HG03159 (cell line): ENCODE results near the gene ARL4D.
"Not testable (repeated sequence)": the region's sequence is repeated elsewhere in the genome, so short reads cannot be mapped to it uniquely, and the experiment has no call there.

Experiments
- ATAC-seq: cut with Tn5 transposase; IDR thresholded peaks from one replicate; pipeline ENCODE4 v1.9.1; 2021; ENCODE audit warnings: mild to moderate bottlenecking, moderate library complexity; ENCODE audit not compliant: unreplicated experiment

The ARL4D gene

GRCh38 chr17:43368740-43369506 lies 29.9 kb upstream of the ARL4D start:
- ATAC-seq: no peak

DNA sequence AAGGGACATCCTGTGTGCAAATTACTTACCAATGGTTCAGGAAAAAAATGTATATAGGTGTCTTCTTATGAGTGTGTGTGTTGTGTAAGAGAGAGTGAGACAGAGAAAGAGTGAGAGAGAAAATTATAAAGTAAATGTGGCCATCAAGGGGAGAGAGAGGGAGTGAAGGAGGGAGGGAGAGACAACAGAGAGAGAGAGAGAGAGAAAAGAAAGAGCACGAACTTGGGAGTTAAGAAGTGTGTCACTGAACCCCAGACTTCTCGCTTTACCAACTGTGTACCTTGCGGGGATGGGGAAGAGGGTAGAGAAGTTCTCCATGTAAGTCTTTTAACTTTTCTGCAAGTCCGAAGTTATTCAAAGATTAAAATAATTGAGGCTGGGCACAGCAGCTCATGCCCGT lies 28.8 kb upstream of the ARL4D start:
- no peak for ATAC-seq

- ATAC-seq: no peak
Measured at GRCh38 chr17:43371227-43371821, 27.5 kb upstream of the ARL4D start.

DNA sequence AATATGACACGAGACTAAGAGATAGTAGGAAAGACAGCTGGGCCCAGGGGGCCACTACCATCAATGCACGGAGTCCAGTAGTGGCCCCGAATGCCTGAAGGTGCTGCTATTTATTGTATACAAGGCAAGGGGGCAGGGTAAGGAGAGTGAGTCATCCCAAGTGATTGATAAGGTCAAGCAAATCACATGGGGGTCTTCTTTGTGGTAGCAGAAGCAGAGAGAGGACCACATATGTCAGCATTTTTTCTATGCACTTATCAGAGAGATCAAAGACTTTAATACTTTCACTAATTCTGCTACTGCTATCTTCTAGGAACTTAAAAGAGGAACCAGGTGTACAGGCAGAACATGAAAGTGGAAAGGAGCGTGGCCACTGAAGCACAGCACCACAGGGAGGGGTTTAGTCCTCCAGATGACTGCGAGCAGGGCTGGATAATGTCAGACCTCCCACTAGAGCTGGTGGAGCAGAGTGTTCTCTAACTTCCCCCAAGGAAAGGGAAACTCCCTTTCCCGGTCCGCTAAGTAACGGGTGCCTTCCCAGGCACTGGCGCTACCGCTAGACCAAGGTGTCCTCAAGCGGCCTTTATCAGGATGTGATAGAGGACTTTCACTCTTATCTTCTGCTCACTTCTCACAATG lies 26.4 kb upstream of the ARL4D start:
- peak; percentile 47 for ATAC-seq

DNA sequence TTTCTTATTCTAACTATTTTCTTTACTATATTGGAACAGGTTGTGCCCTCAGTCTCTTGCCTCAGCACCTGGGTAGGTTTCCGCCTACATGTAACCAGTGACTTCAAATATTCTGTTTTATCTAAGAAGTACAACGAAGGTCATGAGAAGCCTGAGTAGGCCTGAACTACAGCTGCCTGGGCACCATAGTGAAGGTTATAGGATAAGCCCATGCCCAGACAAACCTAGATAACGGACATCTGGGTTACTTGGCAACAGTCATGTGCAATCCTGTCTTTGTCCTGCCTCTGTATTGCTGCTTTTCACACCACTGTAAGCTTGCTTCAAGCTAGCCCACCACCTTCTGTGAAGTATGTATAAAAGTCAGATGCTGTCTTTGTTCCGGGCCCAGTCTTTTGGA lies 25.4 kb upstream of the ARL4D start:
- ATAC-seq: no peak

DNA sequence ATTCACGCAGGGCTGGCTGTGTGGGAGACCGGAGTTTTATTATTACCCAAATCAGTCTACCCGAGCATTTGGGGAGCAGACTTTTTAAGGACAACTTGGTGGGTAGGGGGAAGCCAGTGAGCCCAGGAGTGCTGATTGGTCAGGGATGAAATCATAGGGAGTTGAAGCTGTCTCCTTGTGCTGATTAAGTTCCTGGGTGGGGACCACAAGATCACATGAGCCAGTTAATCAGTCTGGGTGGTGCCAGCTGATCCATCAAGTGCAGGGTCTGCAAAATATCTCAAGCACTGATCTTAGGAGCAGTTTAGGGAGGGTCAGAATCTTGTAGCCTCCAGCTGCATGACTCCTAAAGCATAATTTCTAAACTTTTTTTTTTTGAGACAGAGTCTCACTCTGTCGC lies 22.9 kb upstream of the ARL4D start:
- ATAC-seq: not testable (repeated sequence)

DNA sequence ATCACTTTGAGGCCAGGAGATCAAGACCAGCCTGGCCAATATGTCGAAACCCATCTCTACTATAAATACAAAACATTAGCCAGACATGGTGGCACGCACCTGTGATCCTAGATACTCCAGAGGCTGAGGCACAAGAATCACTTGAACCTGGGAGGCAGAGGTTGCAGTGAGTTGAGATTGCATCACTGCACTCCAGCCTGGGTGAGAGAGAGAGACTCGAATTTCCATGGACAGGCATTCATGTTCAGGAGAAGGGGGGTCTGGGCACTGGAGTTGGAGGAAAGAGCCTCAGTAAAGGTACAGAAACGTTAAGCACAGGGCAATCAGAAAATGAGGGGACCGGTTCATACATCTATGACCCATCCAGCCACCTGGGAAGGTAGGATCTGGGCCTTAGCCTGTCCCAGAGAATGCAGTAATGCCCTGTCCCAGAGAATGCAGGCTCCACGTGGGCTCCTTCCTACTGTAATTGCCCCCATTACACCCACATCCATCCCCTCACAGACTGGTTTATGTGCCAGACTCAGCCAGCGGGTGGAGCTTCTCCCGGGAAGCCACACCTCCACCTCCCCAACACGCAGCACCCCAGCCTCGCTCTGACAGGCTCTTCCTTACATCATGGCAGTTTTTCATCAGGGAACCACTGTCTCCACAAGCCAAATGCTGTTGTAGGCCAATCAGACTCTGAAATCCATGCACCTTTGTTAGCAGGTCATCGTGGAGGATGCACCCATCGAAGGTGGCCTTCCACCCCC lies 21.6 kb upstream of the ARL4D start:
- ATAC-seq: no peak

DNA sequence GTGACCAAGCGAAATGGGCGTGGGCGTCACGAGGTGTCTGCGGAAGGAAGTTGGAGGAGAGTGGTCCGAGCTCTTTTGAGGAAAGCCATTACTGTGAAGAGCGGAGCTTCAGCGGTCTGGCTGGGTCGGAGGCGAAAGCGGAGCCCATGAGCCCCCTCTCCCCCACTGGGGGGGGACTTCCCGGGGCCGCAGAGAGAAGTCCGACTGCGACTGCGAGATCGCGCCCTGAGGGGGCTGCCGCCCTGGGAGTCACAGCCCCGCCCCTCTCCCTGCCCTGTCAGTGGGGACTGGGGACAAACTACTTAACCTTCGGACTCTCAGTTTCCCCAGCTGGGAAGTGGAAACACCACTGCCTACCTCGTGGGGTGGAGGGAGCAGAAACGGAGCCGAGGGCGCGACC lies 20.0 kb upstream of the ARL4D start:
- no peak for ATAC-seq

DNA sequence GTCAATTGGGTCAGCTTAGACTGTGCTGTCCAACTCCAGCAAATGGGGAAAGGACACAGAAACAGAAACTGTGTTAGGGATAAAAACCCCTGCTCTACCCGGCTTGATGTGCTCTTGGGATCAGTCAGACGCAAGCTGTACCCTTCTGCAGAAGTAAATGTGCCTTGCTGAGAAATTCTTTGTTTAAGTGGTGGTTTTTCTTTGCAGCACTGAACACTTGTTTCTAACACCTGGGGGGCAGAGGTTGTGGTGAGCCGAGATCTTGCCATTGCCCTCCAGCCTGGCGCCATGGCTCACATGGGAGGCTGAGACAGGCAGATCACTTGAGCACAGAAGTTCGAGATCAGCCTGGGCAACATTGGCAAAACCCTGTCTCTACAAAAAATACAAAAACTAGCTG lies 18.5 kb upstream of the ARL4D start:
- ATAC-seq: no peak

DNA sequence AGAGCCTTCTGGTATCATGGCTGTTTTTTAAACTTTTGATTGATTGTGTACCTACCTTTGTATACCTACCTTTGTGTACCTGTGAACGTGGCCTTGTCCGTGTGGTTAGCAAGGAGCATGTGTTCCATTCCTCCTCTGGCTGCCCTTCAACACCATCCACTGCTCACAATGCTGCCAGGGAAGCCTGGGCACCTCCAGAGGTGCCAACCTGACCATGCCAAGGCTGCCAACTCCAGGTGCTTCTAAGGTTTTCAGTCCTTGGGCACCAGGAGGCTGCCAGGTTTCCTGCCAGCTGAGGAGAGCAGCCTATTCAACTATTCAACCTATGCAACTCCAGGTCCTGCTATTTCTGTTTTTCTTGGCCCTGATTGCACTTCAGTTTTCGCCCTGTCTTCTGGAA lies 17.6 kb upstream of the ARL4D start:
- ATAC-seq: no peak

DNA sequence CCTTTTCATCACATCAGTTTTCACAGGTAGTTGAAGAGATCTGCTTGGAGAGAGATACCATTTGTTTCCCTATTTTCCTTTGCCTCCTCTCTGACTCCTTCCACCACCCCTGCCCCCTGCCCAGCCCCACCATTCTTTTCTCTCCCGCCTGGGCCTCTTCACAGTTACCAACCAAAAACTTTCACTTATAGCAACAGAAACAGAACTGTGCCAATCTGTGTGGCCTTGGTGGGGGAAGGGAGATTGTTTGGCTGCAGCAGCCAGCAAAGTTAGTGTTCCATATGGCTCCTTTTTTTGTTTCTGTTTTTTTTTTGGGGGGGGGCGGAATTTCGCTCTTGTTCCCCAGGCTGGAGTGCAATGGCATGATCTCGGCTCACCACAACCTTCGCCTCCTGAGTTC lies 17.2 kb upstream of the ARL4D start:
- ATAC-seq: no peak

DNA sequence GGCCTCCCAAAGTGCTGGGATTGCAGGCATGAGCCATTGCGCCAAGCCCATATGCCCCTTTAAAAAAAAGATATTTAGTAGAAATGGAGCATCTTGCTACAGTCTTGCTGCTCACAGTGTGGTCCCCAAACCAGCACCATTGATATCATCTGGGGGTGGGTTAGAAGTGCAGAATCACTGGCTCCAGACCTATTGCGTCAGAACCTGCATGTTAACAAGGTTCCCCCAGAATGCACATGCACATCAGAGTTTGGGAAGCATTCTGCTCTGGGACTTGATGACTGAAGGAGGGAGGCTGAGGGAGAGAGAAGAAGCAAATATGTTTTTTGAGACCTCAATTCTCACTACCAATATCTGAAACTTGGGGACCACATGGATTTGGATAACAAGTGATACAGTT lies 16.0 kb upstream of the ARL4D start:
- no peak for ATAC-seq

- no peak for ATAC-seq
Measured at GRCh38 chr17:43383372-43383771, 15.4 kb upstream of the ARL4D start.

GRCh38 chr17:43383826-43384475 lies 14.8 kb upstream of the ARL4D start:
- ATAC-seq: no peak

DNA sequence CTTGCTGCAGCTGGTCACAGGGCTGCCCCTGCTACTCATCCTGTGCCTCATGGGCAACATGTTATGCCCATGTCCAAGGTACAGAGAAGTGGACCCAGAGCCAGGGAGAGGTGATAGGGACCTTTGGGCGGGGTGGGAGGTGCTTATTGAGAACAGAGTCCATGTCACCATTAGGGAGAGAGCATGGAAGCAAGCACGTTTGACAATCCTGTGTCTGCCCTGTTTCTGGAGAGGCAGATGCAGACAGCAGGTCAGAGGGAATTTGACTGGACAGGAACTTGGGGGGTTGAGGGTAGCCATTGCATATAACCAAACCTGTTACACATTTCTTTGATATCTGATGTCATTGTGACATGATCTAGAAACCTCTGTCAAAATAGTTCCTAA lies 14.3 kb upstream of the ARL4D start:
- ATAC-seq: no peak

DNA sequence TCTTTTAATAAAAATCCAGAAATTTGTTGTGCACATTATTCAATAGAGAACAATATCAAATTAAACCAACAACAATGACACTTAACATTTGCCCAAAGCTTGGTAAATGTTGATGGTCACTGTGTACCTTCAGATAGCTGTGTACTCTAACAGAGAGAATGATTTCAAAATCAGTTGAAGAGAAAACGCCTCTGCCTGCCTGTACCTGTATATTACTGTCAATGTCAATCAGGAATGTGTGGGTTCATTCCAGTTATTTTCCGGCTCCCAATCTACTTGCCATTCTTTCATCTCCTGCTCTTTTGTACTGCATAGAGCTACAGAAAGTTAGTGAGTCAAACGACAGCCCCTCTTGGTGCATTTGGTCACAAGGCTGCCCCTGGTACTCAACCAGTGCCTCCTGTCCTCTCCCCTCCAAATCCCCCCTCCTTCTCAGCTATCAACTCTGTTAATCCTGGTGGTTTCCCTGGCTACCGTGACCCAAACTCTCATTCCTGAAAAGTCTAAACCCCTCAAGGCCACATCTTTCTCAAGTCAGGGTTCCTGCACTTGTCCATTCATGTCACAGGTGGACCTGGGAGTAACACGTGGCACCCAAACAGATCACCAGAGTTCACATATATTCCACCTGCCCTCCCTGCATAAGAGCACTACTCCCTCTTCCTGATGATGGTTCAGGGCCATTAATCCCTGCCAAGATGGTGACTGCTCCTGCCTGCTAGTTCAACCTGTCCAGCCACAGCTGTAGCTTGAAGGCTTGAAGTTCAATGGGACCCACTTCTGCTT lies 13.6 kb upstream of the ARL4D start:
- no peak for ATAC-seq

- ATAC-seq: peak; percentile 64
Measured at GRCh38 chr17:43388359-43389045, 10.3 kb upstream of the ARL4D start.

DNA sequence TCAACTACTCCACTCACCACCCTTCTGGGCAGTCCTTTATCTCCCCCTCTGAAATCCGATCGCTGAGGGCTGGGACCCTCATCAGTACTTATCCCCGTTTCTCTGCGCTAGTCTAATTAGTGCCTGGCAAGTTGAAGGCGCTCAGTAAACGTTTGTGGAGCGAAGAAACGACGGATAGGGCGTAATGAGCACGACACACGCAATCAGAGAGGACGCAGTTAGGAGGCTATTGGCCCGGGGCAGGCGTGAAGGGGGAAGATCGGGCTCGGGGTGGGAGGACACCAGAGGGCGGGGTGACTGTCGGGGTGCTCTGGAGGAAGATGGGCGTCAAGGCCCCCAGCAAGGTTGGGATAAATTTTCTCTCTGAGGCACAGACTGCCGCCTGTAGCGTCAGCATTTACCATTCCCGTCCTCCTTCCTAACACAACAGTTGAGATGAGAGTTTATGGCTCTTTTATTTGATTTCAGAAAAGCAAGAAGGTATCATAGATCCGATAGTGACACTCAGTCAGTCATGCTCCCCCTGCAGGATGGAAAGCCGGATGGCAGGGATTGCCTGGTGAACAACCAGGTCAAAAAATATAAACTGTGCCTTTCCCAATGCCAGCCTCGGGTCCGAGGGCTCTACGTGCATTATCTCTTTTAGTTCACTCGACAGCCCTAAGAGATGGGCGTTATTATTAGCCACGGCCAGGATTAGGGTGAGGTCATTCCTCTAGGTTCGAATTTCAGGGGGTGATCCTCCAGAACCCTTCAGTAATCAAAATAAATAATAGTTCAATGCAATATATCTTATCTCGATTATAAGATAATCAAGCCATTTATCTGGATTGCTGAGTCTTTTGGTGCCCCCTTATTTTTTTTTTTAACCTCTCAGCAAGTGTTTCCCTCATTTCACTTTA lies 9.5 kb upstream of the ARL4D start:
- ATAC-seq: no peak

GRCh38 chr17:43392397-43392796 lies 6.4 kb upstream of the ARL4D start:
- ATAC-seq: no peak
